NCI-H146 treated with DMSO at 0.1 percent for 48 hours (cell line): Measurements from ENCODE around the gene TAMM41.
"Not testable (repeated sequence)": the region's sequence is repeated elsewhere in the genome, so short reads cannot be mapped to it uniquely, and the experiment has no call there.

Experiments
- DNase-seq: peaks from one replicate; lab custom pipeline; 2025; ENCODE audit not compliant: unreplicated experiment; lab: John Stamatoyannopoulos, UW

The TAMM41 gene

GRCh38 chr3:11815111-11815510, 31.6 kb downstream of the TAMM41 start:
- no peak for DNase-seq

- DNase-seq, result no peak
Measured at GRCh38 chr3:11814663-11815062, 32.0 kb downstream of the TAMM41 start.

GRCh38 chr3:11810276-11810675, 36.4 kb downstream of the TAMM41 start:
- DNase-seq, result no peak

- DNase-seq, result no peak
Measured at GRCh38 chr3:11808231-11808630, 38.5 kb downstream of the TAMM41 start.

- no peak for DNase-seq
Measured at GRCh38 chr3:11807686-11808085, 39.0 kb downstream of the TAMM41 start.

- DNase-seq, result no peak
Measured at GRCh38 chr3:11805716-11806115, 41.0 kb downstream of the TAMM41 start.

- peak; percentile 26 for DNase-seq
Measured at GRCh38 chr3:11803977-11804892, 42.5 kb downstream of the TAMM41 start.

- no peak for DNase-seq
Measured at GRCh38 chr3:11799791-11800190, 46.9 kb downstream of the TAMM41 start.

GRCh38 chr3:11794927-11795326, 51.8 kb downstream of the TAMM41 start:
- no peak for DNase-seq

GRCh38 chr3:11791339-11792200, 55.1 kb downstream of the TAMM41 start:
- DNase-seq, result no peak

GRCh38 chr3:11789412-11789811, 57.3 kb downstream of the TAMM41 start:
- no peak for DNase-seq

GRCh38 chr3:11784971-11785377, 61.7 kb downstream of the TAMM41 start:
- no peak for DNase-seq

- no peak for DNase-seq
Measured at GRCh38 chr3:11780341-11780740, 66.3 kb downstream of the TAMM41 start.

GRCh38 chr3:11779626-11780025, 67.1 kb downstream of the TAMM41 start:
- no peak for DNase-seq

GRCh38 chr3:11778248-11778647, 68.4 kb downstream of the TAMM41 start:
- DNase-seq, result no peak

GRCh38 chr3:11776346-11776745, 70.3 kb downstream of the TAMM41 start:
- no peak for DNase-seq

GRCh38 chr3:11775493-11775892, 71.2 kb downstream of the TAMM41 start:
- no peak for DNase-seq

- peak; percentile 2 for DNase-seq
Measured at GRCh38 chr3:11774296-11774877, 72.3 kb downstream of the TAMM41 start.

- not testable (repeated sequence) for DNase-seq
Measured at GRCh38 chr3:11771931-11772330, 74.8 kb downstream of the TAMM41 start.

GRCh38 chr3:11770477-11771391, 76.0 kb downstream of the TAMM41 start:
- DNase-seq, result peak; percentile 76
